Neuron (in vitro differentiated cells): ENCODE results near the gene LIMK1.
"Not testable (repeated sequence)": the region's sequence is repeated elsewhere in the genome, so short reads cannot be mapped to it uniquely, and the experiment has no call there.

ENCODE experiments used
- H2AFZ ChIP-seq: one replicate; pipeline ENCODE4 v1.6.1; 2013; ENCODE audit warnings: low read depth, mild to moderate bottlenecking, inconsistent platforms, low read length, moderate library complexity
- H3K27me3 ChIP-seq: one replicate; pipeline ENCODE4 v1.6.1; 2013; ENCODE audit warnings: low read length; ENCODE audit not compliant: insufficient read depth
- H3K36me3 ChIP-seq: one replicate; pipeline ENCODE4 v1.6.1; 2013; ENCODE audit warnings: low read length; ENCODE audit not compliant: insufficient read depth
- H3K4me1 ChIP-seq: one replicate; pipeline ENCODE4 v1.6.1; 2013; ENCODE audit warnings: low read length; ENCODE audit not compliant: insufficient read depth
- H3K4me3 ChIP-seq: 2 replicates; pipeline ENCODE4 v1.5.1; 2013; ENCODE audit warnings: mild to moderate bottlenecking, low read length, moderate library complexity
- H3K9me3 ChIP-seq: one replicate; pipeline ENCODE4 v1.6.1; 2013; ENCODE audit warnings: low read length

The LIMK1 gene

DNA sequence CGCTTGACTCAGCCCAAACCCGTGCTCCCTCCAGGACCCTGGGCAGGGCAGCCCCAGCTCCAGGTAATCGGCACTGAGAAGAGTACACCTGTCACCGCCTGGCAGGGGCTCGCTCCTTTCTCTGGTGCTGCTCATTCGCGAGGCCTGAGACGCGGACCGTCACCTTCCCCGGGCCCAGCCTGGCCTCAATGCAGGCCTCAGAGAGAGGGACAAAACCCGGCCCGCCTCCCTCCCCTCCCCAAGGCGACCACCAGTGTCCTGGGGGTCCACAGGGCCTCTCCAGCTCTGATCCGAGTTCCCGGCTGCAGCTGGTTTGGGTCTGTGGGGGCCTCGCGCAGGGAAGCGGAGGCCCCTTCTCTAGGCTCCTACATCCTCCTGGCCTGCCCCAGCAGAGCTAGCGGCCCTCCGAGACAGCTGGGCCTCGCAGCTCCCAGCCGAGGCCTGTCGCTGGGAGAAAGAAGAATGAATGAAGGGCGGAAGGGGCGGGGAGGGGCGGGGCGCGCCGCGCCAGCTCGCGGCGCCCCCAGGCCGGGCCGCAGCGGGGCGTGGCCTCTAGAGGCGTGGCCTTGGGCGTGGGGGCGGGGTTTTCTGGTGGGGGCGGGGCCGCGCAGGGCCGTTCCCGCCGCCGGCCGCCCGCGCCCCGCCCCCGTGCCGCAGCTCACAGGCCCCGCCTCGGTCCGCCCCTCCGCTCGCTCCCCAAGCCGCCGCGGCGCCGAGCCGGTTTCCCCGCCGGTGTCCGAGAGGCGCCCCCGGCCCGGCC lies at the start of gene LIMK1:
TSS of gene LIMK1 (plus strand) at position 688 of the 760 bp plus-strand sequence. CDS start 187 bp downstream, outside the sequence.
- Histone ChIP-seq H3K27me3 (no peaks in the 10 kb centered on the region), H3K4me3 (peak within 1 kb of the TSS; percentile 70), H2AFZ (no peak within 1 kb of the TSS), H3K4me1 (peaks cover 22% of the 10 kb centered on the region), H3K9me3 (no peaks in the 10 kb centered on the region), H3K36me3 (peaks cover 16% of the 10 kb centered on the region)

DNA sequence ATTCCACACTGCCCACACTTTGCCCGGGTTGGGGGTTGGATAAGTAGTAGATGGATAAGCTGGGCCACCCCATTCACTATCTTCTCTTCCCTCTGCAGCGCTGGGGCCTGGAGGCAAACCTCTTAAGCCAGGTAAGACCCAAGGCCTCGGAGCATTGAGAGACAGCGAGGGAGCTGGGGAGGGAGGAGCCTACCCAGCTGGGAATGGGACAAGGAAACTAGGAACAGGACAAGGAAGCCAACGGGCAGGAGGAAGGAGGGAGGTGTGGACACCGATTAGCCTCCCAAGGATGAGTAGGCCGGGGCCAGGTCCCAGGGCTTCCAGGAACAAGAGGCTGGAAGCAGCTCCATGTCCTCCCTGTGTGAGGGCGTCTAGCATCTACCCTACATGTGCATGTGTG lies 46.0 kb upstream of the LIMK1 start:
- Histone ChIP-seq H3K4me3 (no peak overlapping the region), H3K9me3 (no peaks in the 10 kb centered on the region), H2AFZ (no peak overlapping the region), H3K27me3 (peaks cover 3% of the 10 kb centered on the region), H3K36me3 (no peaks in the 10 kb centered on the region), H3K4me1 (peaks cover 13% of the 10 kb centered on the region)

DNA sequence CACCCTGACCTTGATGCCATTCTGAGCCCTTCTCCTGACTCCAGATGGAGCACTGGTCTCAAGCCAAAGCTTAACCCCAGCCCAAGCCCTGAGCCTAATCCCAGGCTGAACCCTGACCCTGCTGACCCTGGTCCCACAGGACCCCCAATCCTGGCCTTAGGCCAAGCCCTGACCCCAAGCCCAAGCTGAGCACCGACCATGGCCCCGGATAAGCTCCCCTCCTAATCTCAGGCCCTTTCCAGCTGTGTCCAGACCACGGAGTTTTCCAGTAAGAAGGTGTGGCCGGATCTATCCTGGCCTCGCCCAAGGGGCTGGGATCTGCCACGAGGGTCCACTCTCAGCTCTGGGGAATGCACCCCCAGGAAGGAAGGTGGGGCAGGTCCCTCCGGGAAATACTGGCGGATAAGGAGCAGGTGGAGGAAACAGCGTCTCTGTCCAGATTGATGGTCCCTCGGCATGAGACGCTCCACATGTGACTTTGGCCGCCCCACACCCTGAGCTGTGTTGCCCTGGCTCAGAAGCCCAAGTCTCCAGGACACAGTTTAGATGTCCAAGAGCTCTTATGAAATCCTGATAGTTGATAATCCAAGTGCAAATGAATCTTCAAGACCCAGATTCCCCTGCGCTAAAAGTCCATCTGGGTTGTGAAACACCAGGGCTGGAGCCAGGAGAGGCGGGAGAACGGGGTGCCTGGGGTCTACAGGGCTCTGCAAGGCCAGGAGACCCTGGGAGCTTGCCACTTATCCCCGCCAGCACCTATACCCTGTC lies 45.2 kb upstream of the LIMK1 start:
- H3K4me1 ChIP-seq: peaks cover 10% of the 10 kb centered on the region
- H3K36me3 ChIP-seq: no peaks in the 10 kb centered on the region
- H3K27me3 ChIP-seq: peaks cover 7% of the 10 kb centered on the region
- H2AFZ ChIP-seq: no peak overlapping the region
- H3K4me3 ChIP-seq: no peak overlapping the region
- H3K9me3 ChIP-seq: no peaks in the 10 kb centered on the region

DNA sequence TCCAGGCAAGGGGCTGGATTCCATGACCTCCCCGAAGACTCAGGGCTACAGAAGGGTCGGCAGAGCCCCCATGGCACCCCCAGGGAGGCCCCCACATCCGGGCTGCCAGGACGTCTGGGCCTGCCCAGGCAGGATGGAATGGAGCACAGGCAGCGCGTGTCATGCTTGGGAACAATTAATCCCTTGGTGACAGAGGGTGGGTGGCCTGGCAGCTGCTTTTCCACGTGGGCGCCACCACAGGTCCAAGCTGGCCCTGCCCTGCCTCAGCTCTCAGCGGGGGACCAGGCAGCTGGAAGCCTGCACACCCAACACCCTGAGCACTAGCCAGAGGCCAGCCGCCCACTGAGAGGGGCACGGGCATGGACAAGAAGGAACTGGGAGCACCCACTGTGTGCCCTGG lies 44.3 kb upstream of the LIMK1 start:
- H3K4me3 ChIP-seq: no peak overlapping the region
- H3K9me3 ChIP-seq: no peaks in the 10 kb centered on the region
- peaks cover 7% of the 10 kb centered on the region for H3K27me3 ChIP-seq
- H2AFZ ChIP-seq: no peak overlapping the region
- H3K36me3 ChIP-seq: no peaks in the 10 kb centered on the region
- H3K4me1 ChIP-seq: peaks cover under 1% of the 10 kb centered on the region

DNA sequence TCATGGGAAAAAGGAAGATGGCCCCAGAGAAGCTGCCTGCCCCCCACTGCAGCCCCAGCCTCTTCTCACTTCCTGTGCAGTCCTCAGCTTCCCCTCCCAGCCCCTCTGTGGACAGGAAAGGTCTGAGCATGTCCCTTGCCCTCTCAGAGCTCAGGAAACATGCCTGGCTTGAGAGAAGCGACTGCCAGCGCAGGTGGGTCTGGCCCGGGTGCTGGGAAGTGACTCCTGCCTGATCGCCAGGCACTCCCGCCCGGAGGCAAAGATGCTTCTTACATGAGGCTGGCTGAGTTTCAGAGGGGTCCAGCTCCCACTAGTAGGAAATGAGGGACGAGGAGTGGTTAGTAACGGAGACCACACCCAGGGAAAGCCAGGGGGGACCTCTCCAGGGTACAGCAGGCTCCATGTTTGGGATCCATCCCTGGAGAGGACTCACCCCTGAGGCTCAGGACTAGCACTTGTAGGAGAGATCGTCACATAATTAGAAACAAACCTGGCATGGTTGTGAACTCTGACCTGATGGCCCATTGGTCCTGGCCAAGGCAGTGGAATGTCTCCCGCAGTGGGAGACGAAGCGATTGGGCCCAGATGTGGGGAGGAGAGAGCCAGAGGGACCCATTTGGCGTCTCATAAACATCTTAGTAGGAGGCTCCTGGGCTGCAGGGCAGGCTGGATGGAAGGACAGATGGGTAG lies 43.4 kb upstream of the LIMK1 start:
- no peaks in the 10 kb centered on the region for H3K9me3 ChIP-seq
- no peak overlapping the region for H2AFZ ChIP-seq
- no peak overlapping the region for H3K4me3 ChIP-seq
- H3K27me3 ChIP-seq: peaks cover 10% of the 10 kb centered on the region
- H3K36me3 ChIP-seq: no peaks in the 10 kb centered on the region
- H3K4me1 ChIP-seq: no peaks in the 10 kb centered on the region

DNA sequence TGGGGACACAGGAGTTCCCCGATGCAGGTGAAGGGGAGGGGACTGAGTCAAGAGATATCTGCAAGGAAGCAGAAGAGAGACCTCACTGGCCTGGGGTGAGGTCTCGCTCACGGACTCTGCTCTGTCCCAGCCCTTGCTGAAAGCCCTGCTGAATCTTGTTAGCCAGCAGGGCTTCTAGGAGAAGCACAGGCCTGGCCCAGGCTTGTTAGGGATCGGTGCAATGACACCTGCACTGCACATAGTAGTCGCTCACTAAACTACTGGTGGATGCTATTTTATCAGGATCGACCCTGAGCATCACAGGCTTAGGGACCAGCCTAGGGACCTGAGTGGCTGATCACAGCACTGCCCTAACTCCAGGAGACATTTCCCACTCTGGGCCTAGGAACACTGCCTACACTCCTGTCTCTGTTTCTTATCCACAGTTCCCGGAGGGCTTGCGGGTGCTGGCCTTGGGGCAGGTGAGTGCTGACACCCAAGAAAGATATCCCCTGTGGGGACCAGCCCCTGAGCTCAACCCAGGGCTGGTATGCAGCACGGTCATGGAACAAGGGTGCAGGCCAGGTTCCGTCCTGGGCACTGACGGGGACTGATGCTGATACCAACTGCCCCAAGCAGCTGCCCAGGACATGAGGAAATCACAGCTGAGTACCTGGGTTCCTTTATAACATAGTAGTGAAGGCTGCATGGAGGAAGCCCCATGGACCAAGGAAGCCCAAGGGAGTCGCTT lies 42.6 kb upstream of the LIMK1 start:
- no peaks in the 10 kb centered on the region for H3K36me3 ChIP-seq
- no peaks in the 10 kb centered on the region for H3K9me3 ChIP-seq
- H3K27me3 ChIP-seq: peaks cover 10% of the 10 kb centered on the region
- H3K4me3 ChIP-seq: no peak overlapping the region
- H2AFZ ChIP-seq: no peak overlapping the region
- no peaks in the 10 kb centered on the region for H3K4me1 ChIP-seq

DNA sequence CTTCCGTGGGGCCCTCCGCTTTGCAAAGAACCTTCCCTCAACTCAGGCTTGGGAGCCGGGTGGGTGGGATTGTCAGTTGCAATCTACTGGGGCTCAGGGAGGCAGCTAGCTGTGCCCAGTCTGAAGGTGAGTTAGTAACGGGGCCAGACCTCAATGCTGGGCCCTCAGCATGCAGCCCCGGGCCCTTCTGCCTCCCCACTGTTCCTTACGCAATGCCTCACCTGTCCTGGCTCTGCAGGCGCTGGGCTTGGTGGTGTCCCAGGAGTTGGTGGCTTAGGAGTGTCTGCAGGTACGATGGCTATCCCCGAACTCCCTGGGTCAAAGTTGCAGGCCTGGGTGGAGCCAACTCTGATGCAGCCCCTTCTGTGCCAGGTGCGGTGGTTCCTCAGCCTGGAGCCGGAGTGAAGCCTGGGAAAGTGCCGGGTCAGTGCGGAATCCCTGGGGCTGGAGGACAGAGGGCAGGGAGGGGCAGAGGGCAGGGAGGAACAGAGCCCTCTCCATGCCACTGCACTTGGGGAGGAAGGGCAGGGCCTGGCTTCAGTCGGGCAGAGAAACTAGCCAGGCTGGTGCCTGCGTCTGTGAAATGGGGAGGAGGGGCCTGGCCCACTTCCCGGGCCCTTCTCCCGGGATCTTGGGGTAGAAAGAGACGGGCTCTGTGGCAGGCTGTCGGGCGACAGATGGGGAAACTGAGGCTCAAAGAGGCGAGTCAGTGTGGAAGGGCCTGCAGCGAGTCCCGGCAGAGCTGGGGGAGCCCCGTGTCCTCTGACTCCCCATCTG lies 40.7 kb upstream of the LIMK1 start:
- no peaks in the 10 kb centered on the region for H3K36me3 ChIP-seq
- no peak overlapping the region for H2AFZ ChIP-seq
- H3K4me3 ChIP-seq: no peak overlapping the region
- peaks cover 10% of the 10 kb centered on the region for H3K27me3 ChIP-seq
- H3K9me3 ChIP-seq: no peaks in the 10 kb centered on the region
- no peaks in the 10 kb centered on the region for H3K4me1 ChIP-seq

DNA sequence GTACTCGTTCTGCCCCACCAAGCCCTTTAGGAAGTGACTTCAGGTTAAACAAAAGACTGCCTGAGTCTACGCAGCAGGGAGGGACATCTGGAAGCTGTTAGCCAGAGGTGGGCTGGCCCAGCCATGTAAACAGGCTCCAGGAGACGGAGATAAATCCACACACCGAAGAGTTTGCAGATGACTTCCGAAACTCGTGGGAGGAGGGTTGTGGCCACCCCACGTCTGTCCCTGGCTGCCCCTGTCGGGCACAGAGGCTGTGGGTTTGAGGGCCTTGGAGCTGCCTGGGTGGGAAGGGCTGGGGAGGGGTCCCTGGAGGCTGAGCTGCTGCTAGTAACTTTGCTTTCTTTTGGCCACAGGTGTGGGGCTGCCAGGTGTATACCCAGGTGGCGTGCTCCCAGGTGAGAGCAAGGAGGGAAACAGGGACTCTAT lies 40.1 kb upstream of the LIMK1 start:
- Histone ChIP-seq H3K27me3 (peaks cover 10% of the 10 kb centered on the region), H3K4me1 (no peaks in the 10 kb centered on the region), H2AFZ (no peak overlapping the region), H3K4me3 (no peak overlapping the region), H3K9me3 (no peaks in the 10 kb centered on the region), H3K36me3 (no peaks in the 10 kb centered on the region)

DNA sequence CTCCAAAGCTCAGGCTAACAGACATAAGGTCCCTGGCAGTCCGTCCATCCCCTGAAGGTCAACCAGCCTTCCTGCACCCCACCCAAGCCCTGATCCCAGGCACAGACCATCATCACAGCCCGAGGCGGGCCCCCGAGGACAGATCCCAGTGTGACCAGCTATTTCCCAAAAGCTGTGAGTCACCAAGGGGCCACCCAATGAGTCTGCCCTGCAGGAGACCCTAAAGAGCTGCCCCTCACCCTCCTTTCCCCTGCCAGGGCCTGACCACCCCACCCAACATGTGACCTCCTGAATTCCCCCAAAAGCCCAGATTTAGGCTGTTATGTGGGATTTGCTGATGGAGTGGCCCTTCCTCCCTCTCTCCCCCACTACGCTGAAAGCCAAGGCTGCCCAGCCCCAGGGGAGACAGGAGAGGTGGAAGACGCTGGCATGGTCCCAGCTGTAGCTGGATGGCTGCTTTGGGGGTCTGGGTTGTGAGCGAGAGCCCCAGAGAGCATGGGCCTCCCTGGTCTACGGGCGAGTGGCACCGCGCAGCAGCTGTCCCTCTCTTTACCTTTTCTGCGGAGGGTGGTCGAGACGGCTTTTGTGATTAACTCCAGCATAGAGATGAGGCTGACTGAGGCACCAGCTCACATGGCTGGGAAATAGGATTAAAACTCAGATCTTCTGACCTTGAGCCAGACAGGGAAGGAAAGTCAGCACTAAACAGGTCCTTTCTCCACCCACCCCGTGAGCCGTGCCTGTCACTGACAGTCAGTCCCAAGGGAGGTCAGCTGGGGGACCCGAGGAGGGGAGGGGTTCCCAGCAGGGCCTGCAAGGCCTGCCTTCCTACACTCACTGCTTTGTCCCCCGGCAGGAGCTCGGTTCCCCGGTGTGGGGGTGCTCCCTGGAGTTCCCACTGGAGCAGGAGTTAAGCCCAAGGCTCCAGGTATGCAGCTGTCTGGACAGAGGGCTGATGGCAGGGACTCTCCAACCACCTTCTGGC lies 38.9 kb upstream of the LIMK1 start:
- no peaks in the 10 kb centered on the region for H3K36me3 ChIP-seq

DNA sequence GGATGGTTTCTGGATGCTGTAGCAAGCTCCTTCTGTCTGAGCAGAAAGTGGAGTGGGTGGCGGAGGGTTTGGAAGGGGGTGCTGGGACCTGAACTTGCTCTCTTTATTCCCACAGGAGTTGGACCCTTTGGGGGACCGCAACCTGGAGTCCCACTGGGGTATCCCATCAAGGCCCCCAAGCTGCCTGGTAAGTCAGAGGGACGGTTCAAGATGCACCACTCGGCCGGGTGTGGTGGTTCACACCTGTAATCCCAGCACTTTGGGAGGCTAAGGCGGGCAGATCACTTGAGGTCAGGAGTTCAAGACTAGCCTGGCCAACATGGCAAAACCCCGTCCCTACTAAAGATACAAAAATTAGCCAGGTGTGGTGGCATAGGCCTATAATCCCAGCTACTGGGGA lies 37.0 kb upstream of the LIMK1 start:
- H3K4me3 ChIP-seq, H3K27me3 ChIP-seq, H2AFZ ChIP-seq, H3K9me3 ChIP-seq, H3K4me1 ChIP-seq, H3K36me3 ChIP-seq: not testable (repeated sequence)

More for the DNA sequence above, 38.9 kb upstream of the LIMK1 start:
- Histone ChIP-seq H3K4me1 (no peaks in the 10 kb centered on the region), H3K4me3 (no peak overlapping the region), H3K27me3 (peaks cover 10% of the 10 kb centered on the region), H3K9me3 (no peaks in the 10 kb centered on the region), H2AFZ (no peak overlapping the region)

DNA sequence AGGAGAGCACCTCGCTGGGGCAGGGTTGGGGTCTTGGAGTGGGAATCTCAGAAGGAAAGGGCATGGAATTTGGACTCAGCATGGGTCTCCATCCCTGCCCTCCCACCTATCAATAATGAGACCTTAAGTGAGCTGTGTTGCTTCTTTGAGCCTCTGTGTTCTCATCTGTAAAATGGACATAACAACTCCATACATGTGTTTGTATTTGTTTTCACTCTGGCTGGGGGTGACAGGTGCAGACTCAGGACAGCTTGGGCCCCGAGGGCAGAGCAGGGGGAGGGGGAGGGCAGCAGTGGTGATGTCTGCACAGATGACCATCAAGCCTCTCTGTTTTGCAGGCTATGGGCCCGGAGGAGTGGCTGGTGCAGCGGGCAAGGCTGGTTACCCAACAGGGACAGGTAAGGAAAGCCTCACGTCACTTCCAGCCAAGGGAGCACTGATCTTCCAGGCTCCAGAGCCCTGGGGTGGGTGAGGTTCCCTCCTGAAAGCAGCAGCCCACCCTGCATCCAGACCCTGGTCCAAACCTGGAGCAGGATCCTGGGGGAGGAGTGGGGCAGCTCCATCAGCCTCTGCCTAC lies 35.7 kb upstream of the LIMK1 start:
- no peak overlapping the region for H2AFZ ChIP-seq
- no peaks in the 10 kb centered on the region for H3K36me3 ChIP-seq
- H3K4me1 ChIP-seq: no peaks in the 10 kb centered on the region
- no peaks in the 10 kb centered on the region for H3K9me3 ChIP-seq
- peaks cover 7% of the 10 kb centered on the region for H3K27me3 ChIP-seq
- H3K4me3 ChIP-seq: no peak overlapping the region
